ENCODE data around the gene MSH5. TPM values are rescaled to one million over a fixed set of nuclear protein-coding genes. Genes with fewer than 3 reads are reported as not detected.

The MSH5 gene
- total and polyA plus RNA-seq, 2 of the 13 experiments (the other 11 are each of a cell fraction or from before 2014, with no cell fraction given): 10.2 to 38.7 TPM

DNA sequence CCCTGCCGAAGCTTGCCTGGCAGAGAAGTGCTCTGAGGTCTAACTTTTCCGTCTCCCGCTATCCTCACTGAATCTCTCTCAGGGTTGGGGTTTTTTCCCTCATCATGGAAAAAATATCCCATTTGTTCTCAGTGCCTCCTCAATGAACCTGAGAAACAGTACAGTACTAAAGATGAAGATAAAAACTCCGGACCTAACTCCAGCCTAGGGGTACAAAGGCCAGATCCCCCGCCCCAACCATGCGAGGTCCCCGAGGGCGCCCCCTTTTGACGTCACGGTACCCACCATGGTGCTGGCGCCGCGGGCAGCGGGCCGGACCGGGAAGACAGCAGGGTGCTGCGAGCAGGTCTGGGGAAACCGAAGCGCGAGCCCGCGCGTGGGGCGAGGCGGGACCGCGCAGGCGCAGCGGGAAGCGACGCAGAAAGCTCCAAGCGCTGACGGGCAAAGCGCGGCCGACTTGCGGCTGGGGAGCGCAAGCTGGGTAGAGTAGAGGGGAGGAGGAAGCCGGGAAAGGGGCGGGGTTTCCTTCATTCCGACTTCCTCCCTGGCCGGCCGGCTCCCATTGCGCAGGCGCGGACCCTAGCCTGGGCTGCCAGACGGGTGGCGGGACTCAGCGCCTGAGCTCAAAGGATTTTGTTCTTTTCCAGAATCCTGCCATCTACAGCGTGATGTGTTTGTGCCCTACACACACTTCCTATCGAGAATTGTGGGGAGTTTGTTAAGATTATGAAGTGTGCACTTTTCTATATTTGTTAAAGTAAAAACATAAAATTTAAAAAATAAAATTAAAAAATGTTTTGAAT lies 66.9 kb downstream of the MSH5 start, which contains the start of gene LSM2 (continued):
- TF ChIP-seq ZHX2 (IDR thresholded peaks at IDR 0.05; ENCODE audit: low read depth): peak; percentile 83
- TF ChIP-seq ZHX2 (CRISPR knock-in tag; IDR thresholded peaks at IDR 0.05; ENCODE audit: borderline replicate concordance): peak; percentile 64; the same call in 1 of the 2 replicates
- TF ChIP-seq ZNF609 (CRISPR knock-in tag; IDR thresholded peaks at IDR 0.05; ENCODE audit: borderline replicate concordance): peak; percentile 80
- peak; percentile 86; the same call in 1 of the 2 replicates for TF ChIP-seq ZBTB7A (CRISPR knock-in tag; IDR thresholded peaks at IDR 0.05)
- TF ChIP-seq, protein P1, sequence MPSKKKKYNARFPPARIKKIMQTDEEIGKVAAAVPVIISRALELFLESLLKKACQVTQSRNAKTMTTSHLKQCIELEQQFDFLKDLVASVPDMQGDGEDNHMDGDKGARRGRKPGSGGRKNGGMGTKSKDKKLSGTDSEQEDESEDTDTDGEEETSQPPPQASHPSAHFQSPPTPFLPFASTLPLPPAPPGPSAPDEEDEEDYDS (CRISPR knock-in tag; IDR thresholded peaks at IDR 0.05): peak; percentile 88
- peak; percentile 91 for TF ChIP-seq ZNF761 (CRISPR knock-in tag; conservative IDR thresholded peaks at IDR 0.05)
- TF ChIP-seq FOXP4 (CRISPR knock-in tag; IDR thresholded peaks at IDR 0.05): peak; percentile 65
- TF ChIP-seq SOX13 (IDR thresholded peaks at IDR 0.05): no peak
- peak in 1 of 2 experiments; percentile 54; a peak in 2 of 4 replicates for TF ChIP-seq SOX13 (CRISPR knock-in tag; conservative IDR thresholded peaks at IDR 0.05 in 1 of 2, IDR thresholded peaks at IDR 0.05 in 1 of 2)

Measured in HepG2 (cell line).